AG10803 (cell line): ENCODE data around the gene LGI1.
A peak's percentile ranks its signal among the peaks of the same experiment; 100 is the strongest.

Experiments used
- DNase-seq: peaks from one replicate; pipeline ENCODE4 v3.0.0; 2010; ENCODE audit warnings: low read depth
- H3K4me3 ChIP-seq: 2 replicates; pipeline ENCODE4 v1.5.1; 2011; ENCODE audit warnings: mild to moderate bottlenecking, low read length, control low read depth
- CTCF ChIP-seq: conservative IDR thresholded peaks from 2 replicates; pipeline ENCODE4 v1.5.1; 2011; ENCODE audit warnings: mild to moderate bottlenecking, low read length, control low read depth, inconsistent platforms

The LGI1 gene

GRCh38 chr10:93753621-93754250, 4.0 kb upstream of the LGI1 start:
- H3K4me3 ChIP-seq = no peak overlapping the region
- DNase-seq = no peak
- no peak for TF ChIP-seq CTCF

GRCh38 chr10:93754761-93755160, 3.0 kb upstream of the LGI1 start:
- no peak overlapping the region for H3K4me3 ChIP-seq
- no peak for TF ChIP-seq CTCF
- DNase-seq = no peak

- H3K4me3 ChIP-seq = no peak overlapping the region
- TF ChIP-seq CTCF = no peak
- DNase-seq = no peak
Measured at GRCh38 chr10:93755443-93756116, 2.2 kb upstream of the LGI1 start.

GRCh38 chr10:93756118-93756517, 1.6 kb upstream of the LGI1 start:
- no peak for TF ChIP-seq CTCF
- H3K4me3 ChIP-seq = no peak overlapping the region
- DNase-seq = no peak

- DNase-seq = no peak
- no peak overlapping the region for H3K4me3 ChIP-seq
- TF ChIP-seq CTCF = peak; percentile 36
Measured at GRCh38 chr10:93757136-93757535, 600 bp upstream of the LGI1 start.

GRCh38 chr10:93758508-93758885, 761 bp downstream of the LGI1 start:
- no peak for TF ChIP-seq CTCF
- no peak for DNase-seq
- H3K4me3 ChIP-seq = no peak overlapping the region

GRCh38 chr10:93758891-93759410, 1.2 kb downstream of the LGI1 start:
- TF ChIP-seq CTCF = no peak
- H3K4me3 ChIP-seq = peak overlapping the region; percentile 29; the same call in 1 of the 2 replicates

More at GRCh38 chr10:93758891-93759410, 1.2 kb downstream of the LGI1 start:
- peak; percentile 56 for DNase-seq
